Metanephros (tissue), 2 donors: ENCODE data around the gene TRAF3IP1. TPM values are rescaled to one million over a fixed set of nuclear protein-coding genes. Genes with fewer than 3 reads are reported as not detected.

Experiments used
- small RNA-seq: library from RNA; depleted of rRNA; stranded (forward); fragments of <200 nt; gene quantifications from one replicate; pipeline ENCODE3, GENCODE V24; 2014; ENCODE audit warnings: low replicate concordance
- total RNA-seq: library from RNA; depleted of rRNA; stranded (reverse); fragments of >200 nt; gene quantifications from one replicate; pipeline ENCODE4 v1.2.3, GENCODE V29; 2014

TRAF3IP1 gene, protein sequence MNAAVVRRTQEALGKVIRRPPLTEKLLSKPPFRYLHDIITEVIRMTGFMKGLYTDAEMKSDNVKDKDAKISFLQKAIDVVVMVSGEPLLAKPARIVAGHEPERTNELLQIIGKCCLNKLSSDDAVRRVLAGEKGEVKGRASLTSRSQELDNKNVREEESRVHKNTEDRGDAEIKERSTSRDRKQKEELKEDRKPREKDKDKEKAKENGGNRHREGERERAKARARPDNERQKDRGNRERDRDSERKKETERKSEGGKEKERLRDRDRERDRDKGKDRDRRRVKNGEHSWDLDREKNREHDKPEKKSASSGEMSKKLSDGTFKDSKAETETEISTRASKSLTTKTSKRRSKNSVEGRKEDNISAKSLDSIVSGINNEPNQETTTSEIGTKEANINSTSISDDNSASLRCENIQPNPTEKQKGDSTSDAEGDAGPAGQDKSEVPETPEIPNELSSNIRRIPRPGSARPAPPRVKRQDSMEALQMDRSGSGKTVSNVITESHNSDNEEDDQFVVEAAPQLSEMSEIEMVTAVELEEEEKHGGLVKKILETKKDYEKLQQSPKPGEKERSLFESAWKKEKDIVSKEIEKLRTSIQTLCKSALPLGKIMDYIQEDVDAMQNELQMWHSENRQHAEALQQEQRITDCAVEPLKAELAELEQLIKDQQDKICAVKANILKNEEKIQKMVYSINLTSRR
- 18.3 TPM for total RNA-seq

DNA sequence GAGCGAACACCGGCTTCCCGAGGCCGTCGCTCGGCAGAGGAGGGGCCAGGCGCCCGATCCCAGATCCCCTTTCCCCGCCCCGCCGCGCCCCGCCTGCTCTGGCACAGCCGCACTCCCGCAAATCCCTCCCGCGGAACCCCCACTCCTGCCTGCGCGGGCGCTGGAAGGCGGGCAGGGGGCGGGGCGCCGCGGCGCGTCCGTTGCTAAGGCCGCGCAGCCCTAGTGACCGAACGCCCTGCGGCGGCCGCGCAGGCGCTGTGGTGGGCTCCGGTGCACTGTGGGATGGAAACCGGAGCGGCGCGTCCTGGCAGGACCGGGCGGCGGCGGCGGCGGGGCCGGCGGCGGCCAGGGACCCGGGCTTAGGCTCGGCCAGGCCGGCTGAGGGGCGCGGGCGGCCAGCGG, at the start of gene TRAF3IP1:
Gene TRAF3IP1, plus strand, starts transcription at position 273 of the 402 bp plus-strand sequence. CDS start 145 bp downstream, outside the sequence.

DNA sequence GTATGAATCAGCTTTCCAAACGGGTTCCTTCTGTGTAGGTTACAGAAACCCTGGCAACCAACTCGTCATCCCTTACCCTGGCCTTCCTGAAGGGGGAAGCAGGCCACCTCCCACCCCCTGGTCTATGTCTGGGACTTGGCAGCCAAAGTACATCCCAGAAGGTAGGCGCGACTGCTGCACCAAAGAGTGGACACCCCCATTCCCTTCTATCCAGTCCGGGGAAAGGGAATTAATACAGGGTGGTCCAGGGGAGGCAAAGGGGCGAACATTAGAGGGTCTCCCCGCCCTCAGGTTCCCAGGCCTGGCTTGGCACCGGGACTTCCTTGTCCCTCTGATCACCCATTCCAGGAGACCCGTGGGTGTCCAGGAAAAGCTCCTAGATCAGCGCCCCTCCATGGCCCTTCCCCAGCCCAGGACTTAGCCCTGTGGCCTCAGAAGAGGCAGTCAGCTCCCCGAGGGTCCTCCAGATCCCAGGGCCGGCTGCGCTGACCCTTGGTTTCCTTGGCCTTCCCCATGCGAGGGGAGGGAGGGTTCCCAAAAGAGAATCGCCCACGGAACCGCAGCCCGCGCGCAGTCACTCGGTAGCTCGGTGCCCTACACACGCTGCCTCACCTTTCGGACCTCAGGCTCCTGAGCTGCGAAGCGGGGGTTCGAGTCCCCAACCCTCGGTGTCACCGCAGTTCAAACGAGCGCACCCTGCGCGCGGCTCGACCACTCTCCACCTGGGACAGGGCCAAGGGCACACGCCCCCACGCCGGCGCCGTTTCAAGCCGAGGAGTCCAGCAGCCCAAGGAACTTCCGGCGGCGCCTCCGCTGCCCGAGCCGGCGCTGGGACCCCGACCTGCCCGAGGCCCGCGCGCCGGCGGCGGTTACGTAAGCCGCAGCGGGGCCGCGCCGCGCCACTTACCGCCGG, 32.3 kb upstream of the TRAF3IP1 start, which contains the start of gene PER2:
Gene PER2, minus strand, starts transcription at position 874 of the 913 bp plus-strand sequence. CDS start 10,674 bp downstream, outside the sequence.

DNA sequence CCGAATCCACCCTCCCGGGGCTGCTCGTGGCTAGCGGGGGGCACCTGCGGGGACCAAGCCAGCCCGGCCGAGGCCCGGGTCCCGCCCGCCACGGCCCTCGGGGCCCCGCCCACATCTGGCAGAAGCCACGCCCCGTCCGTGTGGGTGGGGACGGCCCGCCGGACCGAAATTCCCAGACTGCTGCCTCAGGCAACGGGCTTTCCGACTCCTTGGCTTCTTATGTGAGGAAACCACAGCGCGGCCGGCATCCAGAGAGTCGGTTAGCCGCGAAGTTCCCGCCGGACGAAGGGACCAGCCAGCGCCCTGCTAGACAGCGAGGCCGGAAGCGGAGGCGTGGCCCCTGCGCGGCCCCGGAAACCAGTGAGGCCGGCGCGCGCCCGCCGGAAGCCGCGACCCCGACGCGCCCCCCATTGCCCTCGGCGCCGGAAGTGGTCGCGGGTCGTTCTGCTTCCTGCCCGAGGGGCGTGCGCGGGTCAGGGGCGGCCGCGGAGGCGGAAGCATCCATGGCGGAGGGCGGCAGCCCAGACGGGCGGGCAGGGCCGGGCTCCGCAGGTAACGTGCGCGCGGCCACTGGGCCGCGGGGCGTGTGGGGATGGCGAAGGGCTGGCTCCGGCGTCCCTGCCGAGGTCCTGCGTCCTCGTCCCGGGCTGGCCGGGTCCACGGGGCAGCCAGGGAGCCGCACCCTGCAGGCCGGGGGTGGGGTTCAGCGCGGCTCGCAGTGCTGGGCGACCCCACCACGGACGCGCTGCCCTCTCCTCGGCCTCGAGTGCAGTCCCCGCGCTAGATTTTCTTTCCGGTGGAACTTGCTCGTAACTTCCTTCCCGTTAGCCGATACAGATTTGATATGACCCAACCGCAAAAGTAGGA, 106.5 kb downstream of the TRAF3IP1 start, which contains the start of gene ASB1:
Gene ASB1, plus strand, starts transcription at position 360 of the 867 bp plus-strand sequence. Its CDS starts 144 bp downstream, at position 504.

Small RNAs within 50 kb of the gene (small RNA-seq; reads per million reads assigned to genes)
- not detected for gene RNU6-234P

Other genes starting within 250 kb of the TRAF3IP1 start
- 3.8 TPM for gene ESPNL, start 220.2 kb upstream of the TRAF3IP1 start, total RNA-seq
- gene KLHL30, start 181.8 kb upstream of the TRAF3IP1 start, total RNA-seq: 8.3 TPM
- 5.1 TPM for gene ERFE, start 161.5 kb upstream of the TRAF3IP1 start, total RNA-seq
- 42.4 TPM for gene ILKAP, start 116.8 kb upstream of the TRAF3IP1 start, total RNA-seq
- 6.5 TPM for gene HES6, start 80.5 kb upstream of the TRAF3IP1 start, total RNA-seq
- 13.2 TPM for gene PER2, start 31.9 kb upstream of the TRAF3IP1 start, total RNA-seq
- gene ASB1, start 106.4 kb downstream of the TRAF3IP1 start, total RNA-seq: 43.3 TPM